PC-3 (cell line): ENCODE measurements around the gene TAX1BP3.
"Not testable (repeated sequence)": the region's sequence is repeated elsewhere in the genome, so short reads cannot be mapped to it uniquely, and the experiment has no call there.

Experiments
- EZH2 ChIP-seq: fragments of 300-600 bp; sonication (generic); IDR thresholded peaks from one replicate; pipeline ENCODE4 v1.6.1; 2017; ENCODE audit warnings: antibody characterized with exemption, mild to moderate bottlenecking, low read length; ENCODE audit not compliant: unreplicated experiment
- EZH2phosphoT487 ChIP-seq: fragments of 300-600 bp; sonication (generic); IDR thresholded peaks from 2 replicates; pipeline ENCODE4 v1.6.1; 2018; ENCODE audit warnings: mild to moderate bottlenecking, antibody characterized with exemption, low read length, borderline replicate concordance
- TF ChIP-seq, protein P1 (sequence below): fragments of 300-600 bp; sonication (generic); conservative IDR thresholded peaks from 2 replicates; pipeline ENCODE4 v1.5.1; 2017; ENCODE audit warnings: antibody characterized with exemption, low read depth, mild to moderate bottlenecking, low read length

GRCh38 chr17:3702041-3702539 lies 33.7 kb upstream of the TAX1BP3 start:
- TF ChIP-seq, protein P1, sequence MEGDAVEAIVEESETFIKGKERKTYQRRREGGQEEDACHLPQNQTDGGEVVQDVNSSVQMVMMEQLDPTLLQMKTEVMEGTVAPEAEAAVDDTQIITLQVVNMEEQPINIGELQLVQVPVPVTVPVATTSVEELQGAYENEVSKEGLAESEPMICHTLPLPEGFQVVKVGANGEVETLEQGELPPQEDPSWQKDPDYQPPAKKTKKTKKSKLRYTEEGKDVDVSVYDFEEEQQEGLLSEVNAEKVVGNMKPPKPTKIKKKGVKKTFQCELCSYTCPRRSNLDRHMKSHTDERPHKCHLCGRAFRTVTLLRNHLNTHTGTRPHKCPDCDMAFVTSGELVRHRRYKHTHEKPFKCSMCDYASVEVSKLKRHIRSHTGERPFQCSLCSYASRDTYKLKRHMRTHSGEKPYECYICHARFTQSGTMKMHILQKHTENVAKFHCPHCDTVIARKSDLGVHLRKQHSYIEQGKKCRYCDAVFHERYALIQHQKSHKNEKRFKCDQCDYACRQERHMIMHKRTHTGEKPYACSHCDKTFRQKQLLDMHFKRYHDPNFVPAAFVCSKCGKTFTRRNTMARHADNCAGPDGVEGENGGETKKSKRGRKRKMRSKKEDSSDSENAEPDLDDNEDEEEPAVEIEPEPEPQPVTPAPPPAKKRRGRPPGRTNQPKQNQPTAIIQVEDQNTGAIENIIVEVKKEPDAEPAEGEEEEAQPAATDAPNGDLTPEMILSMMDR = not testable (repeated sequence)
- not testable (repeated sequence) for TF ChIP-seq EZH2phosphoT487, EZH2
